Kidney (tissue), 14 donors: ENCODE results near the gene ELMO2. TPM values are rescaled to one million over a fixed set of nuclear protein-coding genes. Genes with fewer than 3 reads are reported as not detected.
"Not testable (repeated sequence)": the region's sequence is repeated elsewhere in the genome, so short reads cannot be mapped to it uniquely, and the experiment has no call there.

ENCODE experiments used
- DNase-seq, 5 donors: peaks; one replicate each; pipeline ENCODE4 v3.0.0-alpha.2; 2013 to 2020
- FAIRE-seq: peaks from 2 replicates; lab custom pipeline; 2012; peaks lifted over from hg19 to GRCh38; lab: Jason Lieb, UNC
- H3K27ac ChIP-seq, 2 donors: one replicate each; pipeline ENCODE4 v1.7.0; 2013; ENCODE audit warnings: low read depth in 2 of 2, low read length in 2 of 2, inconsistent platforms in 1 of 2
- H3K27me3 ChIP-seq: one replicate; pipeline ENCODE4 v1.7.1; 2013; ENCODE audit warnings: low read length, inconsistent platforms; ENCODE audit not compliant: control insufficient read depth, insufficient read depth
- H3K36me3 ChIP-seq, 3 donors: one replicate each; pipeline versions ENCODE4 v1.7.0 to v1.7.1; 2013; ENCODE audit warnings: low read length in 3 of 3, control low read depth in 1 of 3, inconsistent platforms in 1 of 3; ENCODE audit not compliant: insufficient read depth in 3 of 3, control insufficient read depth in 2 of 3
- H3K4me1 ChIP-seq, 3 donors: one replicate each; pipeline versions ENCODE4 v1.7.0 to v1.7.1; 2013; ENCODE audit warnings: low read length in 3 of 3, inconsistent platforms in 1 of 3, low read depth in 1 of 3; ENCODE audit not compliant: control insufficient read depth in 2 of 3, insufficient read depth in 2 of 3
- H3K4me3 ChIP-seq, 3 donors: one replicate each; pipeline versions ENCODE4 v1.7.0 to v1.8.1; 2013; ENCODE audit warnings: low read length in 3 of 3, control low read depth in 1 of 3, inconsistent platforms in 1 of 3
- H3K9ac ChIP-seq, 3 donors: one replicate each; pipeline versions ENCODE4 v1.7.0 to v1.7.1; 2013; ENCODE audit warnings: low read length in 3 of 3, control low read depth in 1 of 3, inconsistent platforms in 1 of 3
- H3K9me3 ChIP-seq, 3 donors: one replicate each; pipeline versions ENCODE4 v1.7.0 to v1.7.1; 2013; ENCODE audit warnings: low read length in 3 of 3, control low read depth in 1 of 3, inconsistent platforms in 1 of 3; ENCODE audit not compliant: control insufficient read depth in 2 of 3, insufficient read depth in 1 of 3
- CTCF ChIP-seq: IDR thresholded peaks from 3 replicates; pipeline ENCODE4 v1.5.1; 2012; ENCODE audit warnings: mild to moderate bottlenecking, moderate library complexity, borderline replicate concordance; ENCODE audit not compliant: insufficient read depth; ENCODE audit errors: extremely low read depth
- intact Hi-C: fragments of 100-400 bp; cut with DNase I; formaldehyde crosslinking; loops from one replicate; pipeline ENCODE4 v1.11.1; 2022
- polyA plus RNA-seq: library from polyadenylated mRNA; stranded (reverse); fragments of 350-450 nt; fragmentation: Illumina TruSeq; extraction: RNeasy Lipid Tissue Mini Kit (QIAGEN cat#74804); gene quantifications from one replicate; pipeline ENCODE4 v1.2.3, GENCODE V29; 2014; ENCODE audit warnings: low read depth, low replicate concordance; ENCODE audit not compliant: insufficient read depth
- total RNA-seq: library from RNA; stranded (reverse); fragmentation: NEBNext Ultra II Directional; extraction: Animal tissue kit (Norgen Biotek cat#: 25700); gene quantifications from one replicate; pipeline ENCODE4 v1.2.1, GENCODE V29; 2021
- donor health status: control.
- donor health status: control.
- donor health status: control.
- donor health status: control.
- donor health status: control.
- donor health status: DM: yes; HTN: yes; CAD: no.
- donor health status: Normal renal cell carcinoma (clear cell type).

The ELMO2 gene
- total and polyA plus RNA-seq, 2 donors from 2014 or later, result 21.0 to 43.0 TPM

GRCh38 chr20:46388937-46389336 lies 17.5 kb downstream of the ELMO2 start:
- DNase-seq, result no peak
- intact Hi-C loops, result no loop called here
- Histone ChIP-seq H3K4me3 (no peak overlapping the region), H3K9me3 (no peaks in the 10 kb centered on the region), H3K9ac (no peak overlapping the region), H3K27ac (no peak overlapping the region), H3K36me3 (peaks cover 18 to 77% (median 48%) of the 10 kb centered on the region in 3 donors), H3K4me1 (no peaks in the 10 kb centered on the region), H3K27me3 (no peaks in the 10 kb centered on the region)
- no peak for TF ChIP-seq CTCF
- no peak for FAIRE-seq

GRCh38 chr20:46388201-46388836 lies 18.1 kb downstream of the ELMO2 start:
- no peaks in the 10 kb centered on the region for H3K27me3 ChIP-seq
- no peak for TF ChIP-seq CTCF
- H3K36me3 ChIP-seq, result peaks cover 19 to 76% (median 45%) of the 10 kb centered on the region in 3 donors
- no peak for DNase-seq
- intact Hi-C loops, result no loop called here
- H3K27ac ChIP-seq, result no peak overlapping the region
- H3K9me3 ChIP-seq, result no peaks in the 10 kb centered on the region
- no peak overlapping the region for H3K4me3 ChIP-seq
- no peak for FAIRE-seq
- H3K9ac ChIP-seq, result no peak overlapping the region
- no peaks in the 10 kb centered on the region for H3K4me1 ChIP-seq

GRCh38 chr20:46387054-46387453 lies 19.4 kb downstream of the ELMO2 start:
- H3K9ac ChIP-seq, intact Hi-C loops, DNase-seq, H3K27ac ChIP-seq, H3K4me1 ChIP-seq, H3K4me3 ChIP-seq, H3K27me3 ChIP-seq, FAIRE-seq, H3K9me3 ChIP-seq: not testable (repeated sequence)
- H3K36me3 ChIP-seq, result peaks cover 15 to 74% (median 44%) of the 10 kb centered on the region in 3 donors

GRCh38 chr20:46378412-46379009 lies 27.9 kb downstream of the ELMO2 start:
- Histone ChIP-seq H3K27me3 (no peaks in the 10 kb centered on the region), H3K9me3 (no peaks in the 10 kb centered on the region), H3K27ac (no peak overlapping the region), H3K4me3 (no peak overlapping the region), H3K4me1 (no peaks in the 10 kb centered on the region), H3K9ac (no peak overlapping the region), H3K36me3 (peaks cover 12 to 54% (median 52%) of the 10 kb centered on the region in 3 donors)
- intact Hi-C loops, result no loop called here
- DNase-seq (peak in 1 of 5 donors; percentile 55), FAIRE-seq (no peak)
- no peak for TF ChIP-seq CTCF
